Measurements from ENCODE around the gene ARID1B.

The ARID1B gene

DNA sequence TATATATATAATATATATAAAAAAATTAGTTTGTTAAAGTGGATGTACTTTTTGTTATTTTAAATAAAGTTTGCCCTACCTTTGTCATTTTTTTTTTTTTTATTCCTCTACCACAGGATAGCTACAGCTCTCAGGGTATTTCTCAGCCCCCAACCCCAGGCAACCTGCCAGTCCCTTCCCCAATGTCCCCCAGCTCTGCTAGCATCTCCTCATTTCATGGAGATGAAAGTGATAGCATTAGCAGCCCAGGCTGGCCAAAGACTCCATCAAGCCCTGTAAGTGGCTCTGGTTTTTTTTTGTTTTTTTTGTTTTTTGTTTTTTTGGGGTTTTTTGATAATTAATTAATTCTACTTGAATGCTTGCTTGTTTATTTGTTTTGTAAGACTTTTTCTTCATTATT is 397.6 kb downstream of the ARID1B start:
- Histone ChIP-seq H3F3A (ENCODE audit: insufficient read depth, low read length) (no peaks in the 10 kb centered on the region), H3K9me2 (ENCODE audit: low read depth, low read length) (no peaks in the 10 kb centered on the region), H3K4me2 (ENCODE audit: low read length) (no peak overlapping the region), H3K4me1 (ENCODE audit: insufficient read depth, low read length, severe bottlenecking) (no peaks in the 10 kb centered on the region), H3K27me3 (ENCODE audit: insufficient read depth, low read length) (no peaks in the 10 kb centered on the region), H3K79me2 (ENCODE audit: insufficient read depth, low read length) (no peaks in the 10 kb centered on the region), H3K27ac (ENCODE audit: low read depth, low read length, poor library complexity, severe bottlenecking) (no peak overlapping the region), H2AFZ (ENCODE audit: low read length) (no peak overlapping the region), H3K4me3 (ENCODE audit: low read depth, low read length, poor library complexity, severe bottlenecking) (no peak overlapping the region), H4K20me1 (ENCODE audit: insufficient read depth, low read length) (no peaks in the 10 kb centered on the region), H3K9ac (ENCODE audit: low read length) (no peak overlapping the region), H3K36me3 (ENCODE audit: insufficient read depth, low read length) (peaks cover 25% of the 10 kb centered on the region; the same call in 1 of the 2 replicates), H3K9me3 (ENCODE audit: low read length) (no peaks in the 10 kb centered on the region)
- TF ChIP-seq CTCF (IDR thresholded peaks at IDR 0.05; ENCODE audit: low read length) (no peak), EZH2 (IDR thresholded peaks at IDR 0.05; ENCODE audit: borderline replicate concordance, low read length) (no peak)

DNA sequence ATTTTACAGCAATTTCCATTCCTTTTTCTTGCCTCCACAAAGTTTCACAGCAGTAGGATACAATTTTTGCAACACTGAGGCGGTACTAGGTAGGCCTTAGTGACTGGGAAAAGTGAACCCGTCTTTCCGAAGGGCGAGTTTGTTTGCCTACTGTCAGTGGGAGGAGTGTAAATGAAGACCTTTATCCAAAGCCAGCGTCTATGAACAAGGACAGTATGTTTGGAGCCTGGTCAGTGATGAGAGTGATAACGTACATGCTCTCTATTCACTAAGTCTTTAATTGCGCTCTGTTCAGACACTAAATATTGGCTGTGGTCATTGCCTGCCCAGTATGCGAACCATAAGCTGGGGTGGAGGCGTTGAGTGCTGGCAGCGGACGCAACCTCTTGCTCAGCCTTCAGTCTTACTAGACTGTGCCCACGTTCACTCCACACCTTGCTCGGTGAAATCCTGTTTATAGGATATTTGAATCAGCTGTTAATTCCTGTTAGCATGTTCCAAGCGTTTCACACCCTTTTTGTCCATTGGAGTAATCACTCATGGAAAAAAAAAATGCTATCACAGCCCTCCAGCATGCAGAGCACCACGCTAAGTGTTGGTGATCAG is 400.7 kb downstream of the ARID1B start:
- Histone ChIP-seq H3F3A (ENCODE audit: insufficient read depth, low read length) (no peaks in the 10 kb centered on the region), H3K36me3 (ENCODE audit: insufficient read depth, low read length) (peaks cover 18% of the 10 kb centered on the region; the same call in 1 of the 2 replicates), H3K9me3 (ENCODE audit: low read length) (no peaks in the 10 kb centered on the region), H3K4me2 (ENCODE audit: low read length) (no peak overlapping the region), H3K4me1 (ENCODE audit: insufficient read depth, low read length, severe bottlenecking) (no peaks in the 10 kb centered on the region), H3K9ac (ENCODE audit: low read length) (no peak overlapping the region), H3K79me2 (ENCODE audit: insufficient read depth, low read length) (no peaks in the 10 kb centered on the region), H2AFZ (ENCODE audit: low read length) (no peak overlapping the region), H3K27me3 (ENCODE audit: insufficient read depth, low read length) (no peaks in the 10 kb centered on the region), H3K4me3 (ENCODE audit: low read depth, low read length, poor library complexity, severe bottlenecking) (no peak overlapping the region), H3K27ac (ENCODE audit: low read depth, low read length, poor library complexity, severe bottlenecking) (no peak overlapping the region), H3K9me2 (ENCODE audit: low read depth, low read length) (no peaks in the 10 kb centered on the region), H4K20me1 (ENCODE audit: insufficient read depth, low read length) (no peaks in the 10 kb centered on the region)
- TF ChIP-seq EZH2 (IDR thresholded peaks at IDR 0.05; ENCODE audit: borderline replicate concordance, low read length) = no peak
- TF ChIP-seq CTCF (IDR thresholded peaks at IDR 0.05; ENCODE audit: low read length) = no peak

DNA sequence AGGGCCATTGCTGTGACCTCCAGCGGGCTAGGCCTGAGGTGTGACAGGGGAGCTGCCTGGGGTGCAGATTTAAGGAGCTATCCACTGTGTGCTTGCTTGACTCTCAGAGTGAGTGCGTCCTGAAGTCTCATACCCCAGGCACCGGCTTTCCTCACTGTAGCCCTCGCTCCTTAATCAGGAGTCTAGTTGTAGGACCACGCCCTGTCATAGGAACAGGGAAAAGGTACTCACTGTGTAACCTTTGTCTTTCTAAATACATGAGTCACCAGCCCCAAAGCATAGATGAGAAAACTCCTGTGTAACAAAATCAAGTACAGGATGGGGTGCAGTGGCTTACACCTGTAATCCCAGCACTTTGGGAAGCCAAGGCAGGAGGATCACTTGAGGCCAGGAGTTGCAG is 404.5 kb downstream of the ARID1B start:
- Histone ChIP-seq H4K20me1 (ENCODE audit: insufficient read depth, low read length) (no peaks in the 10 kb centered on the region), H3K4me1 (ENCODE audit: insufficient read depth, low read length, severe bottlenecking) (peaks cover 11% of the 10 kb centered on the region), H3K4me2 (ENCODE audit: low read length) (no peak overlapping the region), H3K9me3 (ENCODE audit: low read length) (no peaks in the 10 kb centered on the region), H3K9me2 (ENCODE audit: low read depth, low read length) (no peaks in the 10 kb centered on the region), H3F3A (ENCODE audit: insufficient read depth, low read length) (no peaks in the 10 kb centered on the region), H3K27ac (ENCODE audit: low read depth, low read length, poor library complexity, severe bottlenecking) (no peak overlapping the region), H3K36me3 (ENCODE audit: insufficient read depth, low read length) (peaks cover 39% of the 10 kb centered on the region; the same call in 1 of the 2 replicates), H3K79me2 (ENCODE audit: insufficient read depth, low read length) (no peaks in the 10 kb centered on the region), H3K27me3 (ENCODE audit: insufficient read depth, low read length) (no peaks in the 10 kb centered on the region), H3K4me3 (ENCODE audit: low read depth, low read length, poor library complexity, severe bottlenecking) (no peak overlapping the region), H2AFZ (ENCODE audit: low read length) (no peak overlapping the region), H3K9ac (ENCODE audit: low read length) (no peak overlapping the region)
- TF ChIP-seq EZH2 (IDR thresholded peaks at IDR 0.05; ENCODE audit: borderline replicate concordance, low read length) (no peak), CTCF (IDR thresholded peaks at IDR 0.05; ENCODE audit: low read length) (no peak)

Data from OCI-LY1 (cell line).